Peyer's patch (tissue), 4 donors: ENCODE measurements around the gene NOSTRIN.

Experiments used
- CTCF ChIP-seq, 6 experiments: fragments of 450-650 bp in 4 of 6; fragments of 200-600 bp in 2 of 6; sonication (generic) in 1 of 6; IDR thresholded peaks; one replicate each; pipeline ENCODE4 v1.5.1; 2017 to 2019; ENCODE audit warnings: antibody characterized with exemption in 6 of 6, mild to moderate bottlenecking in 3 of 6, moderate library complexity in 1 of 6
- POLR2A ChIP-seq, 2 donors: fragments of 450-650 bp; IDR thresholded peaks; one replicate each; pipeline ENCODE4 v1.5.1; 2017; ENCODE audit warnings: antibody characterized with exemption in 2 of 2, mild to moderate bottlenecking in 2 of 2, moderate library complexity in 2 of 2

- TF ChIP-seq CTCF (IDR thresholded peaks at IDR 0.05) (no peak), POLR2A (IDR thresholded peaks at IDR 0.05) (no peak)
Measured at GRCh38 chr2:168789776-168790175, 12.7 kb upstream of the NOSTRIN start.
